H1 (cell line): Measurements from ENCODE around the gene PLSCR1. TPM values are rescaled to one million over a fixed set of nuclear protein-coding genes. Genes with fewer than 3 reads are reported as not detected.

Experiments used
- CTCF ChIA-PET: fragments of 300-600 bp; sonication (Branson Sonifier 250); formaldehyde crosslinking; loops from one replicate; lab custom pipeline; 2021; ENCODE audit not compliant: partially characterized antibody; lab: Charles Lee
- POLR2A ChIA-PET: fragments of 300-600 bp; sonication (Branson Sonifier 250); formaldehyde crosslinking; loops from one replicate; lab custom pipeline; 2021; ENCODE audit warnings: inconsistent platforms; ENCODE audit not compliant: partially characterized antibody; lab: Charles Lee
- DNase-seq, 2 experiments: peaks; one replicate each; pipeline versions ENCODE4 v3.0.0 to v3.0.0-alpha.2; 2010 to 2022; ENCODE audit warnings: low spot score in 2 of 2, low read depth in 1 of 2, mixed read lengths in 1 of 2
- FAIRE-seq: peaks from 2 replicates; lab custom pipeline; 2011; peaks lifted over from hg19 to GRCh38; lab: Jason Lieb, UNC
- H2AFZ ChIP-seq: 2 replicates; pipeline ENCODE4 v1.8.1; 2012; ENCODE audit warnings: low read length, inconsistent platforms
- H2AK5ac ChIP-seq: 2 replicates; pipeline ENCODE4 v1.6.1; 2013; ENCODE audit warnings: low read depth, low read length
- H2BK120ac ChIP-seq: replicated peaks from 2 replicates; pipeline ENCODE3; 2013; ENCODE audit warnings: low read depth, low read length, inconsistent platforms
- H2BK12ac ChIP-seq: 2 replicates; pipeline ENCODE4 v1.6.1; 2013; ENCODE audit warnings: low read depth, low read length
- H2BK15ac ChIP-seq: 2 replicates; pipeline ENCODE4 v1.6.1; 2013; ENCODE audit warnings: low read length
- H2BK20ac ChIP-seq: 2 replicates; pipeline ENCODE4 v1.6.1; 2013; ENCODE audit warnings: low read length
- H2BK5ac ChIP-seq: 2 replicates; pipeline ENCODE4 v1.6.1; 2013; ENCODE audit warnings: low read depth, low read length
- H3K14ac ChIP-seq: 2 replicates; pipeline ENCODE4 v1.6.1; 2013; ENCODE audit warnings: inconsistent platforms; ENCODE audit not compliant: insufficient read length
- H3K18ac ChIP-seq: 2 replicates; pipeline ENCODE4 v1.6.1; 2013; ENCODE audit warnings: low read length; ENCODE audit errors: extremely low read depth
- H3K23ac ChIP-seq: 2 replicates; pipeline ENCODE4 v1.6.1; 2013; ENCODE audit warnings: inconsistent platforms; ENCODE audit not compliant: insufficient read length
- H3K23me2 ChIP-seq: 2 replicates; pipeline ENCODE4 v1.6.1; 2013; ENCODE audit warnings: low read depth, low read length
- H3K27ac ChIP-seq: 2 replicates; pipeline ENCODE4 v1.6.1; 2011; ENCODE audit warnings: low read depth, low read length, inconsistent platforms
- H3K27me3 ChIP-seq, 4 experiments: replicated peaks in 1 of 4; 1 replicate in 1 of 4; 2 replicates in 3 of 4; pipeline versions ENCODE4 v1.6.1 to v1.8.1; 2011 to 2013; ENCODE audit warnings: low read length in 3 of 4, mild to moderate bottlenecking in 3 of 4, inconsistent platforms in 2 of 4, mixed read lengths in 2 of 4, moderate library complexity in 1 of 4; ENCODE audit not compliant: control insufficient read depth in 3 of 4, insufficient read depth in 3 of 4; ENCODE audit errors: extremely low read depth in 1 of 4
- H3K36me3 ChIP-seq, 4 experiments: 2 replicates each; pipeline versions ENCODE4 v1.6.1 to v1.8.1; 2011 to 2013; ENCODE audit warnings: mild to moderate bottlenecking in 4 of 4, low read length in 3 of 4, moderate library complexity in 2 of 4, control low read depth in 1 of 4, inconsistent platforms in 1 of 4; ENCODE audit not compliant: insufficient read depth in 4 of 4, control insufficient read depth in 2 of 4
- H3K4ac ChIP-seq: replicated peaks from 2 replicates; pipeline ENCODE3; 2013; ENCODE audit warnings: low read length, low read depth, mixed read lengths, inconsistent platforms; ENCODE audit not compliant: insufficient read length
- H3K4me1 ChIP-seq, 4 experiments: replicated peaks in 1 of 4; 1 replicate in 1 of 4; 2 replicates in 3 of 4; pipeline versions ENCODE4 v1.6.1 to v1.8.1; 2011 to 2013; ENCODE audit warnings: low read length in 3 of 4, inconsistent platforms in 2 of 4, mixed read lengths in 1 of 4; ENCODE audit not compliant: insufficient read depth in 4 of 4, control insufficient read depth in 3 of 4
- H3K4me2 ChIP-seq, 2 experiments: 2 replicates each; pipeline versions ENCODE4 v1.6.1 to v1.8.1; 2011 to 2013; ENCODE audit warnings: low read depth in 2 of 2, low read length in 2 of 2, control low read depth in 1 of 2, inconsistent platforms in 1 of 2, mild to moderate bottlenecking in 1 of 2; ENCODE audit not compliant: insufficient read depth in 1 of 2
- H3K4me3 ChIP-seq, 4 experiments: fragments of 200-600, 300-600 bp in 1 of 4; sonication (generic), shearing (Covaris generic), sonication (Bioruptor Twin) in 1 of 4; 2 replicates each; pipeline versions ENCODE4 v1.5.1 to v1.8.1; 2011 to 2016; ENCODE audit warnings: low read length in 4 of 4, low read depth in 3 of 4, control low read depth in 2 of 4, inconsistent platforms in 2 of 4, mild to moderate bottlenecking in 2 of 4, mixed read lengths in 1 of 4, moderate library complexity in 1 of 4; ENCODE audit not compliant: insufficient read depth in 2 of 4; ENCODE audit errors: extremely low read depth in 1 of 4
- H3K56ac ChIP-seq: replicated peaks from 2 replicates; pipeline ENCODE3; 2013; ENCODE audit warnings: low read depth, mild to moderate bottlenecking, mixed read lengths, low read length, inconsistent platforms; ENCODE audit not compliant: insufficient read length
- H3K79me1 ChIP-seq: 2 replicates; pipeline ENCODE4 v1.6.1; 2013; ENCODE audit warnings: low read depth, low read length, control low read depth
- H3K79me2 ChIP-seq, 2 experiments: 2 replicates each; pipeline versions ENCODE4 v1.6.1 to v1.8.1; 2012 to 2013; ENCODE audit warnings: low read length in 2 of 2, mild to moderate bottlenecking in 2 of 2, inconsistent platforms in 1 of 2; ENCODE audit not compliant: insufficient read depth in 2 of 2, control insufficient read depth in 1 of 2
- H3K9ac ChIP-seq, 4 experiments: replicated peaks in 1 of 4; 1 replicate in 1 of 4; 2 replicates in 3 of 4; pipeline versions ENCODE4 v1.6.1 to v1.8.1; 2011 to 2013; ENCODE audit warnings: low read depth in 3 of 4, low read length in 3 of 4, control low read depth in 2 of 4, mild to moderate bottlenecking in 2 of 4, moderate library complexity in 2 of 4, inconsistent platforms in 1 of 4; ENCODE audit errors: extremely low read depth in 1 of 4
- H3K9me3 ChIP-seq, 2 experiments: 2 replicates each; pipeline versions ENCODE4 v1.6.1 to v1.8.1; 2012 to 2013; ENCODE audit warnings: mild to moderate bottlenecking in 2 of 2, moderate library complexity in 2 of 2, control low read depth in 1 of 2, inconsistent platforms in 1 of 2, low read depth in 1 of 2, low read length in 1 of 2, mixed read lengths in 1 of 2; ENCODE audit not compliant: insufficient read depth in 2 of 2
- H4K20me1 ChIP-seq, 2 experiments: replicated peaks in 1 of 2; 2 replicates each; pipeline versions ENCODE3 to v1.8.1; 2011 to 2013; ENCODE audit warnings: inconsistent platforms in 2 of 2, low read length in 2 of 2, mild to moderate bottlenecking in 1 of 2; ENCODE audit not compliant: insufficient read depth in 2 of 2, control insufficient read depth in 1 of 2
- H4K5ac ChIP-seq: 2 replicates; pipeline ENCODE4 v1.6.1; 2013; ENCODE audit warnings: low read length, low read depth, mixed read lengths, inconsistent platforms; ENCODE audit not compliant: insufficient read length
- H4K8ac ChIP-seq: 2 replicates; pipeline ENCODE4 v1.8.0; 2013; ENCODE audit warnings: mild to moderate bottlenecking, moderate library complexity, low read length, inconsistent platforms; ENCODE audit not compliant: insufficient read depth; ENCODE audit errors: extremely low read depth
- H4K91ac ChIP-seq: replicated peaks from 2 replicates; pipeline ENCODE3; 2013; ENCODE audit warnings: low read length, mixed read lengths, inconsistent platforms; ENCODE audit not compliant: insufficient read length
- CREB1 ChIP-seq: IDR thresholded peaks from 2 replicates; pipeline ENCODE4 v1.6.1; 2012; ENCODE audit warnings: inconsistent platforms
- CTBP2 ChIP-seq: IDR thresholded peaks from 2 replicates; pipeline ENCODE4 v1.7.0; 2011; ENCODE audit warnings: borderline replicate concordance, mild to moderate bottlenecking, moderate library complexity, mixed read lengths, low read length; ENCODE audit not compliant: insufficient read depth, insufficient read length
- CTCF ChIP-seq, 3 experiments: IDR thresholded peaks; 1 replicate in 2 of 3; 2 replicates in 1 of 3; pipeline versions ENCODE4 v1.5.1 to v1.6.1; 2011; ENCODE audit warnings: low read length in 3 of 3, mild to moderate bottlenecking in 3 of 3, inconsistent platforms in 2 of 3, low read depth in 1 of 3, moderate library complexity in 1 of 3; ENCODE audit not compliant: insufficient read depth in 1 of 3; ENCODE audit errors: control extremely low read depth in 1 of 3
- NRF1 ChIP-seq: IDR thresholded peaks from 2 replicates; pipeline ENCODE4 v1.6.1; 2011; ENCODE audit warnings: mild to moderate bottlenecking, low read depth, low read length, improper control_type of control experiment
- PHF8 ChIP-seq: fragments of 200-600 bp; sonication (generic); conservative IDR thresholded peaks from 2 replicates; pipeline ENCODE4 v1.7.1; 2012; ENCODE audit warnings: low read depth, mild to moderate bottlenecking, inconsistent platforms, low read length, moderate library complexity
- SP4 ChIP-seq: IDR thresholded peaks from 2 replicates; pipeline ENCODE4 v1.6.1; 2012; ENCODE audit warnings: low read length, inconsistent platforms
- WGBS, 2 experiments: shearing (Covaris generic) in 1 of 2; methylation state at CpG; one replicate each; pipeline versions ENCODE4 v1.1.6 to v1.1.7; 2013 to 2015; ENCODE audit warnings: low lambda C conversion rate in 2 of 2, mixed read lengths in 2 of 2, inconsistent platforms in 1 of 2, low coverage in 1 of 2, missing lambda C conversion rate in 1 of 2; ENCODE audit not compliant: insufficient replicate concordance in 2 of 2, insufficient coverage in 1 of 2, insufficient read length in 1 of 2; ENCODE audit errors: extremely low coverage in 1 of 2, missing lambda C conversion rate in 1 of 2; 5-methylcytosine and 5-hydroxymethylcytosine counted together
- polyA plus RNA-seq, 7 experiments: library from polyadenylated mRNA; depleted of rRNA in 3 of 7; stranded (reverse) in 5 of 7; unstranded in 2 of 7; fragments of >200 nt in 5 of 7; fragments of 200-250 nt in 2 of 7; gene quantifications; 1 replicate in 5 of 7; 2 replicates in 1 of 7; 4 replicates in 1 of 7; pipeline versions ENCODE4 v1.2.1 to v1.2.3, GENCODE V29; 2011 to 2013; ENCODE audit warnings: missing spikeins in 2 of 7, mixed read lengths in 2 of 7
- total RNA-seq: library from RNA; stranded (reverse); fragmentation: NEBNext Ultra II Directional; extraction: Animal tissue kit (Norgen Biotek cat#: 25700); gene quantifications from 2 replicates; pipeline ENCODE4 v1.2.1, GENCODE V29; 2021
- TF ChIP-seq, protein P1 (sequence below): IDR thresholded peaks from 2 replicates; pipeline ENCODE4 v1.6.1; 2012; ENCODE audit warnings: inconsistent platforms
- TF ChIP-seq, protein P2 (sequence below): IDR thresholded peaks from 2 replicates; pipeline ENCODE4 v1.6.1; 2012; ENCODE audit warnings: inconsistent platforms
- TF ChIP-seq, protein P3 (sequence below): IDR thresholded peaks from 2 replicates; pipeline ENCODE4 v1.6.1; 2011; ENCODE audit warnings: low read length, improper control_type of control experiment

The PLSCR1 gene
- total and polyA plus RNA-seq, 2 of the 8 experiments (the other 6 are each of a cell fraction or from before 2014, with no cell fraction given) = 32.2 to 48.5 TPM

DNA sequence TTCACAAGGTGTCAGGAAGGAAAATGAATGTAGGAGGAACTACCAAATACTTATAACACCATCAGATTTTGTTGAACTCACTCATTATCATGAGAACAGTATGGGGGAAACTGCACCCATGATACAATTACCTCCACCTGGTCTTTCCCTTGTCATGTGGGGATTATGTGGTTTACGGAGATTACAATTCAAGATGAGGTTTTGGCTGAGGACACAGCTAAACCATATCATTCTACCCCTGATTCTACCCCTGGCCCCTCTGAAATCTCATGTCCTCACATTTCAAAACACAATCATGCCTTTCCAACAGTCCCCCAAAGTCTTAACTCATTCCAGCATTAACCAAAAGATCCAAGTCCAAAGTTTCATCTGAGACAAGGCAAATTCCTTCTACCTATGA is 17.1 kb upstream of the PLSCR1 start:
- Histone ChIP-seq H4K8ac (no peak overlapping the region), H3K4me2 (no peak overlapping the region), H3K36me3 (no peaks in the 10 kb centered on the region), H4K91ac (no peak overlapping the region), H2AK5ac (no peak overlapping the region), H3K18ac (no peak overlapping the region), H3K23me2 (no peaks in the 10 kb centered on the region), H3K27ac (no peak overlapping the region), H2BK20ac (no peak overlapping the region), H3K79me1 (no peaks in the 10 kb centered on the region), H3K4me3 (no peak overlapping the region), H3K9me3 (peaks cover 0 to 7% of the 10 kb centered on the region in 2 experiments; a peak in 1 of 4 replicates), H3K14ac (no peak overlapping the region), H3K23ac (no peak overlapping the region), H3K9ac (no peak overlapping the region), H3K27me3 (no peaks in the 10 kb centered on the region), H2BK12ac (no peak overlapping the region), H3K4me1 (no peaks in the 10 kb centered on the region), H2BK15ac (no peak overlapping the region), H3K56ac (no peak overlapping the region), H4K20me1 (no peaks in the 10 kb centered on the region), H3K79me2 (no peaks in the 10 kb centered on the region), H2BK5ac (no peak overlapping the region), H4K5ac (no peak overlapping the region), H2BK120ac (no peak overlapping the region), H3K4ac (no peak overlapping the region), H2AFZ (no peak overlapping the region)
- FAIRE-seq (no peak), DNase-seq (no peak)
- POLR2A ChIA-PET = no interaction called here
- TF ChIP-seq NRF1 = no peak
- no peak for TF ChIP-seq CREB1
- TF ChIP-seq CTCF (IDR thresholded peaks at IDR 0.05; ENCODE audit: control extremely low read depth in 1 of 3, insufficient read depth in 1 of 3, low read depth in 1 of 3, low read length in 3 of 3) = no peak
- TF ChIP-seq SP4 = no peak
- no peak for TF ChIP-seq CTBP2
- TF ChIP-seq PHF8 = no peak
- TF ChIP-seq, protein P1, sequence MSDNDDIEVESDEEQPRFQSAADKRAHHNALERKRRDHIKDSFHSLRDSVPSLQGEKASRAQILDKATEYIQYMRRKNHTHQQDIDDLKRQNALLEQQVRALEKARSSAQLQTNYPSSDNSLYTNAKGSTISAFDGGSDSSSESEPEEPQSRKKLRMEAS = no peak
- TF ChIP-seq, protein P2, sequence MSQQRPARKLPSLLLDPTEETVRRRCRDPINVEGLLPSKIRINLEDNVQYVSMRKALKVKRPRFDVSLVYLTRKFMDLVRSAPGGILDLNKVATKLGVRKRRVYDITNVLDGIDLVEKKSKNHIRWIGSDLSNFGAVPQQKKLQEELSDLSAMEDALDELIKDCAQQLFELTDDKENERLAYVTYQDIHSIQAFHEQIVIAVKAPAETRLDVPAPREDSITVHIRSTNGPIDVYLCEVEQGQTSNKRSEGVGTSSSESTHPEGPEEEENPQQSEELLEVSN = no peak
- TF ChIP-seq, protein P3, sequence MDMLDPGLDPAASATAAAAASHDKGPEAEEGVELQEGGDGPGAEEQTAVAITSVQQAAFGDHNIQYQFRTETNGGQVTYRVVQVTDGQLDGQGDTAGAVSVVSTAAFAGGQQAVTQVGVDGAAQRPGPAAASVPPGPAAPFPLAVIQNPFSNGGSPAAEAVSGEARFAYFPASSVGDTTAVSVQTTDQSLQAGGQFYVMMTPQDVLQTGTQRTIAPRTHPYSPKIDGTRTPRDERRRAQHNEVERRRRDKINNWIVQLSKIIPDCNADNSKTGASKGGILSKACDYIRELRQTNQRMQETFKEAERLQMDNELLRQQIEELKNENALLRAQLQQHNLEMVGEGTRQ = no peak
- CTCF ChIA-PET = interaction anchor here (1.3 kb wide), 1 partner anchor 28 kb away, joined by 3 read pairs; no protein-coding TSS in a partner anchor
- 100% methylated on average over 1 of the region's 1 CpG; no CpG with 5 or more reads in 1 of the 2 experiments for WGBS, 2 experiments
